HPDE6-E6E7 (cell line): Measurements from ENCODE around the gene PERP.
A peak's percentile ranks its signal among the peaks of the same experiment; 100 is the strongest.
"Not testable (repeated sequence)": the region's sequence is repeated elsewhere in the genome, so short reads cannot be mapped to it uniquely, and the experiment has no call there.

Source experiments
- DNase-seq: peaks from one replicate; pipeline ENCODE4 v3.0.0; 2011; ENCODE audit warnings: missing footprints; ENCODE audit errors: extremely low spot score

The PERP gene

GRCh38 chr6:138105446-138105845 is 1.8 kb downstream of the PERP start:
- DNase-seq = no peak

- DNase-seq = no peak
Measured at GRCh38 chr6:138104618-138105213, 2.5 kb downstream of the PERP start.

- DNase-seq = no peak
Measured at GRCh38 chr6:138103871-138104270, 3.3 kb downstream of the PERP start.

- DNase-seq = no peak
Measured at GRCh38 chr6:138101946-138102731, 5.1 kb downstream of the PERP start.

- no peak for DNase-seq
Measured at GRCh38 chr6:138099832-138100231, 7.4 kb downstream of the PERP start.

GRCh38 chr6:138098306-138098705 is 8.9 kb downstream of the PERP start:
- DNase-seq = no peak

- DNase-seq = no peak
Measured at GRCh38 chr6:138094260-138094659, 13.0 kb downstream of the PERP start.

GRCh38 chr6:138093632-138094031 is 13.6 kb downstream of the PERP start:
- DNase-seq = no peak

GRCh38 chr6:138092686-138093085 is 14.5 kb downstream of the PERP start:
- no peak for DNase-seq

GRCh38 chr6:138089325-138089724 is 17.9 kb downstream of the PERP start:
- no peak for DNase-seq

GRCh38 chr6:138088326-138088762 is 18.9 kb downstream of the PERP start:
- DNase-seq = no peak

GRCh38 chr6:138087593-138088325 is 19.5 kb downstream of the PERP start:
- no peak for DNase-seq

- peak; percentile 79 for DNase-seq
Measured at GRCh38 chr6:138086573-138087196, 20.5 kb downstream of the PERP start.

GRCh38 chr6:138085839-138086222 is 21.4 kb downstream of the PERP start:
- no peak for DNase-seq

GRCh38 chr6:138084904-138085838 is 22.0 kb downstream of the PERP start:
- DNase-seq = no peak

- DNase-seq = no peak
Measured at GRCh38 chr6:138082232-138082631, 25.0 kb downstream of the PERP start.

GRCh38 chr6:138079556-138079955 is 27.7 kb downstream of the PERP start:
- not testable (repeated sequence) for DNase-seq

- no peak for DNase-seq
Measured at GRCh38 chr6:138078491-138078890, 28.7 kb downstream of the PERP start.

GRCh38 chr6:138073264-138073663 is 34.0 kb downstream of the PERP start:
- no peak for DNase-seq

GRCh38 chr6:138063726-138064125 is 43.5 kb downstream of the PERP start:
- DNase-seq = no peak

- DNase-seq = no peak
Measured at GRCh38 chr6:138054982-138055381, 52.2 kb downstream of the PERP start.
